HepG2 (cell line): ENCODE measurements around the gene COX6A2. TPM values are rescaled to one million over a fixed set of nuclear protein-coding genes. Genes with fewer than 3 reads are reported as not detected.

Experiments used
- ATRX ChIP-seq: sonication (generic); formaldehyde crosslinking; IDR thresholded peaks from 2 replicates; pipeline ENCODE4 v1.4.0; 2020; ENCODE audit warnings: missing genetic modification reagents, borderline replicate concordance
- HOXA7 ChIP-seq: sonication (generic); formaldehyde crosslinking; IDR thresholded peaks from 2 replicates; pipeline ENCODE4 v1.8.1; 2022; ENCODE audit warnings: mild to moderate bottlenecking, missing genetic modification reagents, moderate library complexity
- MED1 ChIP-seq: sonication (generic); formaldehyde crosslinking; IDR thresholded peaks from 2 replicates; pipeline ENCODE4 v1.4.0; 2020; ENCODE audit warnings: missing genetic modification reagents
- MXI1 ChIP-seq: IDR thresholded peaks from 3 replicates; pipeline ENCODE4 v1.6.1; 2012; ENCODE audit warnings: low read depth, low read length, inconsistent platforms, borderline replicate concordance
- SAP130 ChIP-seq: IDR thresholded peaks from 2 replicates; pipeline ENCODE4 v1.6.1; 2016; ENCODE audit warnings: low read depth
- ZBTB7A ChIP-seq: sonication (generic); formaldehyde crosslinking; IDR thresholded peaks from 2 replicates; pipeline ENCODE4 v1.8.0; 2022; ENCODE audit warnings: mild to moderate bottlenecking, missing genetic modification reagents
- ZFP62 ChIP-seq: sonication (generic); formaldehyde crosslinking; IDR thresholded peaks from 2 replicates; pipeline ENCODE4 v1.4.0; 2020; ENCODE audit warnings: missing genetic modification reagents
- ZNF20 ChIP-seq: sonication (generic); formaldehyde crosslinking; IDR thresholded peaks from 2 replicates; pipeline ENCODE4 v1.4.0; 2020; ENCODE audit warnings: mild to moderate bottlenecking, moderate library complexity, missing genetic modification reagents
- ZNF567 ChIP-seq: sonication (generic); formaldehyde crosslinking; IDR thresholded peaks from 2 replicates; pipeline ENCODE4 v1.8.1; 2023; ENCODE audit warnings: mild to moderate bottlenecking, missing genetic modification reagents, borderline replicate concordance
- polyA plus RNA-seq, 8 experiments: library from polyadenylated mRNA; depleted of rRNA in 3 of 8; stranded (reverse) in 7 of 8; unstranded in 1 of 8; fragments of >200 nt; fragmentation: Illumina TruSeq in 4 of 8; extraction: Trizol in 4 of 8; gene quantifications; 2 replicates each; pipeline versions ENCODE4 v1.2.1 to v1.2.3, GENCODE V29; 2011 to 2016; ENCODE audit warnings: low read depth in 4 of 8, missing spikeins in 1 of 8, mixed read lengths in 1 of 8; ENCODE audit not compliant: insufficient read depth in 1 of 8
- total RNA-seq, 5 experiments: library from RNA; depleted of rRNA; stranded (reverse); fragments of >200 nt; fragmentation: Illumina TruSeq; extraction: Trizol; gene quantifications; 2 replicates each; pipeline ENCODE4 v1.2.3, GENCODE V29; 2016; ENCODE audit warnings: low read depth in 1 of 5
- TF ChIP-seq, protein P1 (sequence below): IDR thresholded peaks from 2 replicates; pipeline ENCODE4 v1.6.1; 2016; ENCODE audit warnings: low read depth, control low read depth
- TF ChIP-seq, protein P2 (sequence below): sonication (generic); formaldehyde crosslinking; IDR thresholded peaks from 2 replicates; pipeline ENCODE4 v1.4.0; 2020; ENCODE audit warnings: missing genetic modification reagents
- TF ChIP-seq, protein P3 (sequence below): fragments of 450-650 bp; IDR thresholded peaks from 2 replicates; pipeline ENCODE4 v1.6.1; 2017
- TF ChIP-seq, protein P4 (sequence below): sonication (generic); formaldehyde crosslinking; IDR thresholded peaks from 2 replicates; pipeline ENCODE4 v1.4.0; 2020; ENCODE audit warnings: missing genetic modification reagents
- TF ChIP-seq, protein P5 (sequence below): sonication (generic); formaldehyde crosslinking; conservative IDR thresholded peaks from 2 replicates; pipeline ENCODE4 v1.8.1; 2023; ENCODE audit warnings: missing genetic modification reagents
- TF ChIP-seq, protein P6 (sequence below): sonication (generic); formaldehyde crosslinking; IDR thresholded peaks from 2 replicates; pipeline ENCODE4 v1.5.0; 2020; ENCODE audit warnings: missing genetic modification reagents

COX6A2 gene
- total and polyA plus RNA-seq, 2 of the 13 experiments (the other 11 are each of a cell fraction or from before 2014, with no cell fraction given) = not detected

DNA sequence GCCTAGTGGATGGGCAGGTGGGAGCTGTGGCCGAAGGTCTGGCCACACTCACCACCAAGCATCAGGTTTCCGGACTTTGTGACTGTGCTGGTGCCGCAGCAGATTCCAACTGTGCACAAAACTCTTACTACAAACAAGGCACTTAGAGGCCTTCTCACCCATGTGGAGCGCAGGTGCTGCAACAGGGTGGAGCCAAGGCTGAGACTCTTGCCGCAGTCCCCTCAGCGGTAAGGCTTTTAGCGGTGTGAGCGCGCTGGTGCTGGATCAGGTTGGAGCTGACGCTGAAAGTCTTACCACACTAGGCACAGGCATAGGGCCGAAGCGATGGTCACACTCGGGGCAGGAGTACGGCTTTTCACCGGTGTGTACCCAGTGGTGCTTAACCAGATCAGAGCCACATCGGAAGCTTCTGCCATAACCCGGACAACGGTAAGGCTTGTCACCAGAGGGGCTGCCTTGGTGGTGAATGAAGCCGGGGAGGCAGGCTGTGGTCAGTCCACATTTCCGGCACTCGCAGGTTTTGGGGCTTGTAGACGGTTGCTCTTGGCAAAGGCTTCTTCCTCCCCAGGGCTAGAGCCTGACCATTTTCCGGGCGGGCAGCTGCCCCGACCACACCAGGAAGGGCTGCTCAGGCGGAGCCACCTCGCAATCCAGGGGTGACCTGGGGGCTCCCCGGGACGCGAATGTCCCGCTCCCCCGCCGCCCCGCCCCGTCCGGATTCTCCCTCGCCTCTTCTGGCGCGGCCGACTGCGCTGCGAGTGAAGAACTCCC lies 30.1 kb upstream of the COX6A2 start (continued):
- TF ChIP-seq ZNF567 (CRISPR knock-in tag) (no peak), ZNF20 (no peak), MED1 (CRISPR knock-in tag) (peak; percentile 90), MXI1 (peak; percentile 91; the same call in 1 of the 3 replicates), HOXA7 (no peak), ATRX (CRISPR knock-in tag) (no peak; the same call in 1 of the 2 replicates), ZBTB7A (peak; percentile 73; the same call in 1 of the 2 replicates), ZFP62 (CRISPR knock-in tag) (no peak), SAP130 (peak; percentile 95)
- TF ChIP-seq, protein P1, sequence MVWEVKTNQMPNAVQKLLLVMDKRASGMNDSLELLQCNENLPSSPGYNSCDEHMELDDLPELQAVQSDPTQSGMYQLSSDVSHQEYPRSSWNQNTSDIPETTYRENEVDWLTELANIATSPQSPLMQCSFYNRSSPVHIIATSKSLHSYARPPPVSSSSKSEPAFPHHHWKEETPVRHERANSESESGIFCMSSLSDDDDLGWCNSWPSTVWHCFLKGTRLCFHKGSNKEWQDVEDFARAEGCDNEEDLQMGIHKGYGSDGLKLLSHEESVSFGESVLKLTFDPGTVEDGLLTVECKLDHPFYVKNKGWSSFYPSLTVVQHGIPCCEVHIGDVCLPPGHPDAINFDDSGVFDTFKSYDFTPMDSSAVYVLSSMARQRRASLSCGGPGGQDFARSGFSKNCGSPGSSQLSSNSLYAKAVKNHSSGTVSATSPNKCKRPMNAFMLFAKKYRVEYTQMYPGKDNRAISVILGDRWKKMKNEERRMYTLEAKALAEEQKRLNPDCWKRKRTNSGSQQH (CRISPR knock-in tag) = peak; percentile 86; the same call in 1 of the 2 replicates
- TF ChIP-seq, protein P2, sequence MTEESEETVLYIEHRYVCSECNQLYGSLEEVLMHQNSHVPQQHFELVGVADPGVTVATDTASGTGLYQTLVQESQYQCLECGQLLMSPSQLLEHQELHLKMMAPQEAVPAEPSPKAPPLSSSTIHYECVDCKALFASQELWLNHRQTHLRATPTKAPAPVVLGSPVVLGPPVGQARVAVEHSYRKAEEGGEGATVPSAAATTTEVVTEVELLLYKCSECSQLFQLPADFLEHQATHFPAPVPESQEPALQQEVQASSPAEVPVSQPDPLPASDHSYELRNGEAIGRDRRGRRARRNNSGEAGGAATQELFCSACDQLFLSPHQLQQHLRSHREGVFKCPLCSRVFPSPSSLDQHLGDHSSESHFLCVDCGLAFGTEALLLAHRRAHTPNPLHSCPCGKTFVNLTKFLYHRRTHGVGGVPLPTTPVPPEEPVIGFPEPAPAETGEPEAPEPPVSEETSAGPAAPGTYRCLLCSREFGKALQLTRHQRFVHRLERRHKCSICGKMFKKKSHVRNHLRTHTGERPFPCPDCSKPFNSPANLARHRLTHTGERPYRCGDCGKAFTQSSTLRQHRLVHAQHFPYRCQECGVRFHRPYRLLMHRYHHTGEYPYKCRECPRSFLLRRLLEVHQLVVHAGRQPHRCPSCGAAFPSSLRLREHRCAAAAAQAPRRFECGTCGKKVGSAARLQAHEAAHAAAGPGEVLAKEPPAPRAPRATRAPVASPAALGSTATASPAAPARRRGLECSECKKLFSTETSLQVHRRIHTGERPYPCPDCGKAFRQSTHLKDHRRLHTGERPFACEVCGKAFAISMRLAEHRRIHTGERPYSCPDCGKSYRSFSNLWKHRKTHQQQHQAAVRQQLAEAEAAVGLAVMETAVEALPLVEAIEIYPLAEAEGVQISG (CRISPR knock-in tag) = peak; percentile 82
- TF ChIP-seq, protein P3, sequence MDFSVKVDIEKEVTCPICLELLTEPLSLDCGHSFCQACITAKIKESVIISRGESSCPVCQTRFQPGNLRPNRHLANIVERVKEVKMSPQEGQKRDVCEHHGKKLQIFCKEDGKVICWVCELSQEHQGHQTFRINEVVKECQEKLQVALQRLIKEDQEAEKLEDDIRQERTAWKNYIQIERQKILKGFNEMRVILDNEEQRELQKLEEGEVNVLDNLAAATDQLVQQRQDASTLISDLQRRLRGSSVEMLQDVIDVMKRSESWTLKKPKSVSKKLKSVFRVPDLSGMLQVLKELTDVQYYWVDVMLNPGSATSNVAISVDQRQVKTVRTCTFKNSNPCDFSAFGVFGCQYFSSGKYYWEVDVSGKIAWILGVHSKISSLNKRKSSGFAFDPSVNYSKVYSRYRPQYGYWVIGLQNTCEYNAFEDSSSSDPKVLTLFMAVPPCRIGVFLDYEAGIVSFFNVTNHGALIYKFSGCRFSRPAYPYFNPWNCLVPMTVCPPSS = no peak
- TF ChIP-seq, protein P4, sequence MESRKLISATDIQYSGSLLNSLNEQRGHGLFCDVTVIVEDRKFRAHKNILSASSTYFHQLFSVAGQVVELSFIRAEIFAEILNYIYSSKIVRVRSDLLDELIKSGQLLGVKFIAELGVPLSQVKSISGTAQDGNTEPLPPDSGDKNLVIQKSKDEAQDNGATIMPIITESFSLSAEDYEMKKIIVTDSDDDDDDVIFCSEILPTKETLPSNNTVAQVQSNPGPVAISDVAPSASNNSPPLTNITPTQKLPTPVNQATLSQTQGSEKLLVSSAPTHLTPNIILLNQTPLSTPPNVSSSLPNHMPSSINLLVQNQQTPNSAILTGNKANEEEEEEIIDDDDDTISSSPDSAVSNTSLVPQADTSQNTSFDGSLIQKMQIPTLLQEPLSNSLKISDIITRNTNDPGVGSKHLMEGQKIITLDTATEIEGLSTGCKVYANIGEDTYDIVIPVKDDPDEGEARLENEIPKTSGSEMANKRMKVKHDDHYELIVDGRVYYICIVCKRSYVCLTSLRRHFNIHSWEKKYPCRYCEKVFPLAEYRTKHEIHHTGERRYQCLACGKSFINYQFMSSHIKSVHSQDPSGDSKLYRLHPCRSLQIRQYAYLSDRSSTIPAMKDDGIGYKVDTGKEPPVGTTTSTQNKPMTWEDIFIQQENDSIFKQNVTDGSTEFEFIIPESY (CRISPR knock-in tag) = peak; percentile 64
- TF ChIP-seq, protein P5, sequence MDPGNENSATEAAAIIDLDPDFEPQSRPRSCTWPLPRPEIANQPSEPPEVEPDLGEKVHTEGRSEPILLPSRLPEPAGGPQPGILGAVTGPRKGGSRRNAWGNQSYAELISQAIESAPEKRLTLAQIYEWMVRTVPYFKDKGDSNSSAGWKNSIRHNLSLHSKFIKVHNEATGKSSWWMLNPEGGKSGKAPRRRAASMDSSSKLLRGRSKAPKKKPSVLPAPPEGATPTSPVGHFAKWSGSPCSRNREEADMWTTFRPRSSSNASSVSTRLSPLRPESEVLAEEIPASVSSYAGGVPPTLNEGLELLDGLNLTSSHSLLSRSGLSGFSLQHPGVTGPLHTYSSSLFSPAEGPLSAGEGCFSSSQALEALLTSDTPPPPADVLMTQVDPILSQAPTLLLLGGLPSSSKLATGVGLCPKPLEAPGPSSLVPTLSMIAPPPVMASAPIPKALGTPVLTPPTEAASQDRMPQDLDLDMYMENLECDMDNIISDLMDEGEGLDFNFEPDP (CRISPR knock-in tag) = no peak
- TF ChIP-seq, protein P6, sequence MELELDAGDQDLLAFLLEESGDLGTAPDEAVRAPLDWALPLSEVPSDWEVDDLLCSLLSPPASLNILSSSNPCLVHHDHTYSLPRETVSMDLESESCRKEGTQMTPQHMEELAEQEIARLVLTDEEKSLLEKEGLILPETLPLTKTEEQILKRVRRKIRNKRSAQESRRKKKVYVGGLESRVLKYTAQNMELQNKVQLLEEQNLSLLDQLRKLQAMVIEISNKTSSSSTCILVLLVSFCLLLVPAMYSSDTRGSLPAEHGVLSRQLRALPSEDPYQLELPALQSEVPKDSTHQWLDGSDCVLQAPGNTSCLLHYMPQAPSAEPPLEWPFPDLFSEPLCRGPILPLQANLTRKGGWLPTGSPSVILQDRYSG (CRISPR knock-in tag) = 0 out of 2 replicates have a peak, but pooled peaks have one; percentile 12
